Prostate gland (tissue), 2 donors: ENCODE measurements around the gene KCNQ1.

Source experiments
- POLR2AphosphoS5 ChIP-seq: sonication (generic); formaldehyde crosslinking; IDR thresholded peaks from one replicate; pipeline ENCODE4 v1.6.1; 2017; ENCODE audit warnings: antibody characterized with exemption
- TF ChIP-seq, protein P1 (sequence below), 4 experiments: fragments of 200-600 bp in 2 of 4; fragments of 450-650 bp in 2 of 4; sonication (generic) in 2 of 4; IDR thresholded peaks; 1 replicate in 3 of 4; 2 replicates in 1 of 4; pipeline ENCODE4 v1.5.1; 2016 to 2019; ENCODE audit warnings: antibody characterized with exemption in 4 of 4, mild to moderate bottlenecking in 2 of 4, moderate library complexity in 2 of 4

DNA sequence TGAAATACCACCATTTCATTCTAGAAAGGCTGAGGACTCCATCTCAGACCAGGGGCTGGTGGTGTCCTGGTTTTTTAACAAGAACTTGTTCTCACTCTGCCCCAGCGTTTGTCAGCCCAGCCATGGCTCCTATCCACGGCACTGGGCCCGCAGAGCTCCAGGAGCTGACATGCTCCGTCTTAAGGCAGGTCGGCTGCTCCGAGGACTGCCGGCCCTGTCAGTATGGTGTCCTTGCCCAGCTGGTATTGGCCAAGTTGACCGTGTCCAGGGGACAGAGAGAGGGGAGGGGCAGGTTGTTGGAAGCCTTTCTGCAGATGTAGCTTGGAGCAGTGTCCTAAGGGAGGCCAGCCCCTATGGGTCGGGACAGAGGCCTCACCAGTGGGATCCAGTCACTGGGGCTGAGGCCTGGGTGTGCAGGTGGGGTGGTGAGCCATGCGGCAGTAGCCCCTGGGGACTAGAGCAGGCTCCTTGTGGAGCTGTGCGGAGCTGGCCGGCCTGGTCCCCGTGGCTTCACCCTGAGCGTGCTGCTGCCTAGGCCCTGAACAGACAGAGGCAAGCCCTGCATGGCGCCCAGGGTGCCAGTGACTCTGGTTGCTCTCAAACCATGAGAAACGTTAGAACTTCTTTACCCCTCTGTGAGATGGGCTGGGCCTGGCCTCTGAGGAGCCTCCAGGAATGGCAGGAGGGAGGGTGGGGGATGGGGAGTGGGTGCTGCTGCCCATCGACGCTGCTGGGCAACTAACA, 294.9 kb downstream of the KCNQ1 start:
- TF ChIP-seq, protein P1, sequence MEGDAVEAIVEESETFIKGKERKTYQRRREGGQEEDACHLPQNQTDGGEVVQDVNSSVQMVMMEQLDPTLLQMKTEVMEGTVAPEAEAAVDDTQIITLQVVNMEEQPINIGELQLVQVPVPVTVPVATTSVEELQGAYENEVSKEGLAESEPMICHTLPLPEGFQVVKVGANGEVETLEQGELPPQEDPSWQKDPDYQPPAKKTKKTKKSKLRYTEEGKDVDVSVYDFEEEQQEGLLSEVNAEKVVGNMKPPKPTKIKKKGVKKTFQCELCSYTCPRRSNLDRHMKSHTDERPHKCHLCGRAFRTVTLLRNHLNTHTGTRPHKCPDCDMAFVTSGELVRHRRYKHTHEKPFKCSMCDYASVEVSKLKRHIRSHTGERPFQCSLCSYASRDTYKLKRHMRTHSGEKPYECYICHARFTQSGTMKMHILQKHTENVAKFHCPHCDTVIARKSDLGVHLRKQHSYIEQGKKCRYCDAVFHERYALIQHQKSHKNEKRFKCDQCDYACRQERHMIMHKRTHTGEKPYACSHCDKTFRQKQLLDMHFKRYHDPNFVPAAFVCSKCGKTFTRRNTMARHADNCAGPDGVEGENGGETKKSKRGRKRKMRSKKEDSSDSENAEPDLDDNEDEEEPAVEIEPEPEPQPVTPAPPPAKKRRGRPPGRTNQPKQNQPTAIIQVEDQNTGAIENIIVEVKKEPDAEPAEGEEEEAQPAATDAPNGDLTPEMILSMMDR (IDR thresholded peaks at IDR 0.05), result no peak
- TF ChIP-seq POLR2AphosphoS5, result no peak
